HG03097 (cell line): ENCODE data around the gene C1GALT1.

ENCODE experiments used
- ATAC-seq: cut with Tn5 transposase; IDR thresholded peaks from one replicate; pipeline ENCODE4 v1.9.1; 2021; ENCODE audit not compliant: unreplicated experiment, low FRiP score

The C1GALT1 gene

GRCh38 chr7:7265081-7266075 is 83.0 kb downstream of the C1GALT1 start:
- no peak for ATAC-seq

GRCh38 chr7:7266257-7266881 is 84.0 kb downstream of the C1GALT1 start:
- no peak for ATAC-seq

- no peak for ATAC-seq
Observed at GRCh38 chr7:7271094-7271874, 88.9 kb downstream of the C1GALT1 start.

- ATAC-seq = no peak
Observed at GRCh38 chr7:7272294-7272693, 90.0 kb downstream of the C1GALT1 start.

- ATAC-seq = no peak
Observed at GRCh38 chr7:7274782-7275181, 92.4 kb downstream of the C1GALT1 start.

- ATAC-seq = no peak
Observed at GRCh38 chr7:7276161-7276560, 93.8 kb downstream of the C1GALT1 start.

- no peak for ATAC-seq
Observed at GRCh38 chr7:7290429-7291122, 108.2 kb downstream of the C1GALT1 start.

- ATAC-seq = no peak
Observed at GRCh38 chr7:7292085-7292484, 109.7 kb downstream of the C1GALT1 start.

GRCh38 chr7:7292608-7293007 is 110.3 kb downstream of the C1GALT1 start:
- no peak for ATAC-seq

GRCh38 chr7:7293092-7293491 is 110.7 kb downstream of the C1GALT1 start:
- no peak for ATAC-seq

- ATAC-seq = no peak
Observed at GRCh38 chr7:7294911-7295310, 112.6 kb downstream of the C1GALT1 start.
